Activated naive CD4-positive, alpha-beta T cell treated with anti-CD3 and anti-CD28 coated beads, Interleukin-2, amount 50 U/mL, for 16 hours (primary cell): ENCODE data around the gene PAPPA.

ENCODE experiments used
- DNase-seq: peaks from one replicate; pipeline ENCODE4 v3.0.0-alpha.2; 2020

Gene PAPPA

GRCh38 chr9:116153765-116154333 is at the start of gene PAPPA:
TSS of gene PAPPA (plus strand) at chr9:116153791. CDS start at chr9:116154173, 382 bp downstream.
- DNase-seq, result no peak

GRCh38 chr9:116103976-116104820 is 49.4 kb upstream of the PAPPA start:
- DNase-seq, result no peak

DNA sequence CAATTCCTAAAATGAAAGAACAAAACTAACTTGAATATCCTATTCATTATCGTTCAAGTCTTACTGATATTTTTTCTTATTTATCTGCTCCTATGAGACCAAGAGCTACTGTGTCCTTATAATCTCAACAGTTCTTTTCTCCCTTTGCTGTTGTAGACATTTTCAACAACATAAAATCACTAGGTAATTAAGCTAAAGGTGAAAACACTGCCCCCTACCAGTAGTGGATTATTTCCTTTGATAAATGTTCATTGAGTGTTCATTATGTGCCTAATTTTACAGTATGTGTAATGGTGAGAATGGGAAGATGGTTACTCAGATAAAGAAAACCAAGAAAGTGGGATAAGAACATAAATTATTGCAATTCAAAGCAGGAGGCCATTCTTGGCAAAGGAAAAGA is 41.4 kb upstream of the PAPPA start:
- DNase-seq, result no peak

GRCh38 chr9:116115761-116116353 is 37.7 kb upstream of the PAPPA start:
- no peak for DNase-seq

- DNase-seq, result no peak
These were observed 37.2 kb upstream of the PAPPA start for GRCh38 chr9:116116393-116116792.

DNA sequence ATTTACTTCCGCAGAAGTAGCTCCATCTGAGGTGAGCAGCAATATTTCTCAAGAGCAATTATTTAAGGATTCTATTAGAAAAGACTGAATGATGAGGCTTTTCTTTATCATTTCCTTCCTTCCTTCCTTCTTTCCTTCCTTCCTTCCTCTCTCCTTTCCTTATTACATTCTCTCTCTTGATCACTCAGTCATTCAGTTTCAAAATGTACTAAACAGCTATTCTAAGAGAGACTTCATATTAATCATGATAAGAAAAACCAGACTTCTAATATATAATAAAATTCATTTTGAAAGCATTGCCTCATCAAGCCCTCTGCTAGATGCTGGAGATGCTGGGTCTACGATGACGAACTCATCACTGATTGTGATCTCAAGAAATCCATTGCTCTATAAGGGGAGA is 30.4 kb upstream of the PAPPA start:
- DNase-seq, result no peak

DNA sequence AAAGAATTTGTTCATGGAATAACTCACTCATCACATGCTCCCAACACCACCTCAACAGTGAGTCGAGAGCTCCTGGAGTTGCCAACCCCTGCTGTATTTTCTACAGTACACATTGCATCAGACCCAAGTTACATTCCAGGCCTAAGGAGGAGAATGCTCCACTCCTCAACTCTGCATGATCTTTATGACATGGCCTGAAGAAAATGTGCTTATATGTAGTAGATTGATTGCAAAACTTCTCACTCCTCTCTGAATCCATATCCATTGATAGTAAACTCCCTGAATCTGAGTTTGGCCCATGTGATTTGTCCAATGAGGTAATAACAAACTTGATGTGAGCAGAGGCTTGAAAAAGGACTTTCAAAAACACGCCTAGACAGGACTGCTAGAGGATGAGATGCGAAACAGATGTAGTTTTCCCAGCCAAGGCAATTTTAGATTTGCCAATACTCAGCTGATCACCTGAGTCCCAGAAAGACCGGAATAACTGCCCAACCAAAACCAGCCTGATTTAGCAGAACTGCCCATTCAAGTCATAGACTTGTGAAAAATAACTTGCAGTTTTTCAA is 29.0 kb upstream of the PAPPA start:
- no peak for DNase-seq

- DNase-seq, result no peak
These were observed 20.4 kb upstream of the PAPPA start for GRCh38 chr9:116133163-116133562.

GRCh38 chr9:116134975-116135374 is 18.6 kb upstream of the PAPPA start:
- DNase-seq, result no peak

DNA sequence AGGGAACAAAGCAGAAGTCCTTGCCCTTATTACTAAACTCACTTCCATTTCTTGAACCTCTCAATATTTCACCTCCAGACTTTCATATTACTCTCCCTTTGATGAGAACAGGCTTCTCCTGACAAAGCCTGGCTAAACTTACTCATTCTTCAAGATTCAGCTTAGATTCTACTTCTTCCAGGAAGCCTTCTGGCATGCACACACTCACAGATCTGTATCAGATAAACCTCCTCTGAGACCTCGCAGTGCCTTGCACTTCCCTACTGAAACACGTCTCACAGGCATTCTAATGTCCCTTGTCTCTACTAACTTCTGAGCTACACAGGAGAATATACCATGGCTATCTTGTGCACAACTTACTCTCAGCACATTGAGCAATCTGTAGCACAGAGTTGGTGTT is 16.6 kb upstream of the PAPPA start:
- no peak for DNase-seq

GRCh38 chr9:116137581-116137980 is 16.0 kb upstream of the PAPPA start:
- DNase-seq, result no peak

- no peak for DNase-seq
These were observed 11.6 kb upstream of the PAPPA start for GRCh38 chr9:116141864-116142561.

GRCh38 chr9:116142706-116143492 is 10.7 kb upstream of the PAPPA start:
- DNase-seq, result no peak

GRCh38 chr9:116144038-116144437 is 9.6 kb upstream of the PAPPA start:
- DNase-seq, result no peak

- no peak for DNase-seq
These were observed 9.0 kb upstream of the PAPPA start for GRCh38 chr9:116144555-116144954.

GRCh38 chr9:116145036-116145435 is 8.6 kb upstream of the PAPPA start:
- DNase-seq, result no peak

DNA sequence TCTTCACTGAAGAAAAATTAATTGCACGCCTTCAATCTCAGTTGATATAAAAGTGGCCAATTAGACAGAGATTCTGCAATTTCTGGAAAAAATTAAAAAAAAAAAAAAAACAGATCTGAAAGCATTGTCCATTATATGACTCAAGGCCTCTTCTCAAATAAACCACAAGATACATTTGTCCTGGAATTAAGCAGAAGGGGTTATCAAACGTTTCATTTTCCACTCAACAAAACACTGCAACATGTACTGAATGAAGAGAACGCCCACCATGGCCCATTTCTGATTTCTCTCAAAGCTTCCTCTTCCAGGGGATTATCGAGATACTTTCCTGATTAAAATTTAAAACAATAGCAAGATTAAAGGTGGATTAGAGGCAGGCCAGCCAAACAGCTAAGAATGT is 5.8 kb upstream of the PAPPA start:
- no peak for DNase-seq

DNA sequence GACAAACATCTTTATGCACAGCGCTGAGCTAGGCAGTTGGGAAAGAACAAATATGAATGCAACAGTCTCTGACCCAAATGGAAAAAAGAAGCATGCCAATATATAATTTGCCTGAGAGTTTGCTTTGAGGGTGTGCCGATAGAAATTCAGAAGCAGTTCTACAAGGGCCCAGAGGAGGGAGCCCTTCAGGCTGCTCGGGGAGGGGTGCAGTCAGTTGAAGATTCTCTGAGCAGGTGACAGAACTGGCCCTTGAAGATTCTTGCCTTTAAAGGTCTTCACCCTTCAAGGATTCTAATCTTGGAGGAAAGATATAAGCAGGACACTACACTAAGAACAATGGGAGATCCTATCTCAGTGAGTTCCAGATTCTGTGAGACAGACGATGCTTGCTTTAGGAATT is 3.7 kb upstream of the PAPPA start:
- no peak for DNase-seq

GRCh38 chr9:116151199-116151598 is 2.4 kb upstream of the PAPPA start:
- no peak for DNase-seq

GRCh38 chr9:116151966-116152381 is 1.6 kb upstream of the PAPPA start:
- no peak for DNase-seq

- no peak for DNase-seq
These were observed 1.2 kb upstream of the PAPPA start for GRCh38 chr9:116152390-116152789.
